ENCODE data around the gene KLHL11.
"Not testable (repeated sequence)": the region's sequence is repeated elsewhere in the genome, so short reads cannot be mapped to it uniquely, and the experiment has no call there.

The KLHL11 gene

DNA sequence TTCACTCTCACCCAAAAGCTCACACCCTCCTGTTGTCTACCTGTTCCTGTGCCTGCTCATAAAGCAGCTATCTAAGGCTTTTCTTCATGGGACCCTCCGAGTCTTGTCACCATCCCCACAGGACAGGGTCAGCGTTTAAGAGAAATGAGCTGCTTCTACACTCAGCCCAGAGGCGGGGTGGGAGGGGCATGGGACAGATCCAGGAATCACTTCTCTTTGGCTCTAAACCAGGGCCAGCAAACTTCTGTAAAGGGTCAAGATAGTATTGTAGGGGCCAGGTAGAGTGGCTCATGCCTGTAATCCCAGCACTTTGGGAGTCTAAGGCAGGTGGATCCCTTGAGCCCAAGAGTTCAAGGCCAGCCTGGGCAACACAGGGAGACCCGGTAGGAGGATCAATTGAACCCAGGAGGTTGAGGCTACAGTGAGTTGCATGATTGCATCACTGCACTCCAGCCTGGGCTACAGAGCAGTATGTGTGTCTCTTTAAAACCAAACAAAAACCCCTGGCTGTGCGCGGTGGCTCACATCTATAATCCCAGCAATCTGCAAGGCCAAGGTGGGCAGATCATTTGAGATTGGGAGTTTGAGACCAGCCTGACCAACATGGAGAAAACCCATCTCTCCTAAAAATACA is 23.2 kb upstream of the KLHL11 start:
- no peak for DNase-seq (ENCODE audit: low spot score)

DNA sequence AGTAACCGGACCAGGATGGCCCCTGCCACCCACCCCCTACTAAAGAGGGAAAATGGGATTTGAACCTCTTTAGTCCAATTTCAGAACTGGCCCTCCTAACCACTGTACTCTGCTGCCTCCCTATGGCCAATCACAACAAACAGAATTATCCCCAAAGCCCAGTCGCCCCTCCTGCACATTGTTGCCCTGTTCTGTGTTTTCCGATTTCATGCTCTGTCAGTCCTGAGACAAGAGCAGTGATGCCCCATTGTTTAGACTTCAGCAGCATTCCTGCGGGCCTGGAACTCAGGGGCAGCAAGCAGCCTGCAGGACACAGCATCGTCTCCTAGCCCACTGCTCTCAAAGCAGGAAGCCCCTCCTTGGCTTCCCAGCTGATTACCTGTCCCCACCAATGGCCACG is 20.5 kb upstream of the KLHL11 start:
- peak; percentile 25 for DNase-seq (ENCODE audit: low spot score)

DNA sequence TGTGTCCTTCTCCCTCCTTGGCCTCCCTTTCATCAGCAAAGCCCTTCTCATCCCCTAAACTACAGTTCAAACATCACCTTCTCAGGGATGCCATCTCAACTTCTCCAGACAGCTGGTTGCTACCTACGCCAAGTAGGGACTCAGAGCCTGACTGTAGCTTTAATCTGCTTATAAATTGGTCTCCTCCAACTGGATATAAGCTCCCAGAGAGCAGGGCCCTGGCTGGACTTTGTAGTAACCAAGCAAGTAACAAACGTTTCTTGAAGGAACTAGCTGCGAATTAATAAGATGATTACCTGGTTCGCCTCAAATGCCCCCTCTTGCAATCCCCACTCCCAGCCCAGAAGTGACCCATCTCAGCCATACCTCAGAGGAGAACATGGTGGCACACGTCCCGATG is 17.5 kb upstream of the KLHL11 start:
- DNase-seq (ENCODE audit: low spot score), result no peak

DNA sequence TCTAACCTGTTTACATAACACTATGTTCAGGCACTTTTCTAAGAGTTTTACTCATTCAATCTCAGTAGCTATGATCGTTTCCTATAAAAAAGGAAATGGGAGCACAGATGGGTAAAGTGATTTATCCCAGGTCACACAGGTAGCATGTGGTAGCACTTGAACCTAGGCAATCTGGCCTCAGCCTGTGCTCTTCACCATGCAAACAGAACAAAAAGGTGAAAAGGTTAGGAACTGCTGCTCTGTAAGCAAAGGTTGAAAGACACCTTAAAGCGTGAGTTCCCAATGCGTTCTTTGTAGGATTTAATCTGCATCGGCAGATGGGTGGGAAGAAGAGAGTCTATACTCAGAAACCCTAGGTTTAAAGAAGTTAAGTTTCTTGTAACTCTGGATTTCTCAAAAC is 14.9 kb upstream of the KLHL11 start:
- no peak for DNase-seq (ENCODE audit: low spot score)

DNA sequence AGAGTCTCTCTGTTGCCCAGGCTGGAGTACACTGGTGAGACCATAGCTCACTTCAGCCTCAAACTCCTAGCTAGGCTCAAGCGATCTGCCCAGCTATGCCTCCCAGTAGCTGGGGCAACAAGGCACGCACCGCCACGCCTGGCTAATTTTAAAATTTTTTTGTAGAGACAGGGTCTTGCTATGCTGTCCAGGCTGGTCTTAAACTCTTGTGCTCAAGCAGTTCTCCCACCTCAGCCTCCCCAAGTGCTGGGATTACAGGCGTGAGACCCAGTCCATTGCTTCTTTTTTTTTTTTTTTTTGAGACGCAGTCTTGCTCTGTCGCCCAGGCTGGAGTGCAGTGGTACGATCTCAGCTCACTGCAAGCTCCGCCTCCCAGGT is 9.1 kb upstream of the KLHL11 start:
- not testable (repeated sequence) for DNase-seq (ENCODE audit: low spot score)

DNA sequence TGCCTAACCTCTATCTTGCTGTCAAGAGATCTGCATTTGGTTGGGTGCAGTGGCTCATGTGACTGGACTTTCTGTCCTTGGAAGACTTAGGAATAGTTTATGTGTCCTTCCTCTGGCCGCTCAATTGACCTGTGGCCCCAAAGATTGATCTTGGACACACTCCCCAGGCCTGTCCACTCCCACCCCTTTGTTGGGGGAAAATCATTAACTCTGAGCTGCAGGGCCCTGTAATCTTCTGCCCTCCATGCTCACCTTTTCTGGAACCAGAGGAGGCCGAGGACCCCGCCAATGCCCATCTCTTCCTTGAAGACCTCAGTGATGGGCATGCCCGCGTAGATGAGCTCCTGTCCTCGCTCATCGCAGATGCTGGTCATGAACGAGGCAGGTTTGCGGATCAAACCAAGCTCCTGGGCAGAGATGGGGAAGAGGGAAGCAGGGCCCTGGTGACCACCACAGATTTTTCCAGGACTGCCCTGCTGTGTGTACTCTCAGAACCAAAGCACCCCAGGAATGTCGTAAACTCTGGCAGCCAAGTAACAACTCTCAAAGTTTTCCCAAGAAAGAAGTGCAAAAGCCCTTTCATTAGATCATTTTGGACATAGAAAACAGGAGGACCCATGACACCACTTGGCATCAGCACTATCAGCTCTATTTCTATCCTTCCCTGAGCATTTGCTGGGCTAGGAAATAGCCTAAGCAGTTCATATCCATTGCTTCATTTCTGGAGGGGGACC is 8.5 kb upstream of the KLHL11 start:
- no peak for DNase-seq (ENCODE audit: low spot score)

DNA sequence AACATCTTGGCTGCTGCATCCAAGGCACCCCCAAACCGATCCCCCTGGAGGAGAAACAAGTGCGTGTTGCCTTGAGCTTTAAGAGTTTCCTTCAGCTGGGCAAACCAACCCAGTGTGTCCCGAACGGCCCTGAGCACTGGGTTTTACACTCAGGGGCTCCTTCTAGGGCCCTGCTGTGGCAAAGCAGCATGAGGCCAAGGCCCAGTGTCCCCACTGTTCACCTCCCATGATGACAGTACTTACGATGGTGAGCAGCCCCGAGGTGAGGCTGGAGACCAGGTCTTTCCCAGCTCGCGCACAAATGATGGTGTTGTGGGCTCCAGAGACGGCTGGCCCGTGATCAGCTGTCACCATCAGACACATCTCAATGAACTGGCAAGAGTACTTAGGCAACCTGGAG is 6.6 kb upstream of the KLHL11 start:
- DNase-seq (ENCODE audit: low spot score), result no peak

DNA sequence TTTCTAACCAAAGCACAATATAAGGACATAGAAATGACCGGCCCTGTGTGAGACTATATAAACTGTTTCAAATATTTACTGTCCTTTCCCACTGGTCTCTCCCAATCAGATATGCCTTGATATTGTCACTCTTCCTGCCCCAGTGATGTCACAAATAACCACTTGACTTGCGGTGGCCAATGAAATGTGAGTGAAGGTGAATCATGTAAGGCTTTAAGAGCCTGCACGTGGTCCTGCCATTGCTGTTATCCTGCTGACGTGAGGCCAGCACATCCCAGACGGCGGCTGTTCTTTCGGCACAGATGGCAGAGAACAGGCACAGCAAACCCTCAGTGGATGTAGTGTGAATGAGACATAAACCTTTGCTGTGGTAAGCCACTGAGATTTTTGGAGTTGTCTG is 5.4 kb upstream of the KLHL11 start:
- no peak for DNase-seq (ENCODE audit: low spot score)

DNA sequence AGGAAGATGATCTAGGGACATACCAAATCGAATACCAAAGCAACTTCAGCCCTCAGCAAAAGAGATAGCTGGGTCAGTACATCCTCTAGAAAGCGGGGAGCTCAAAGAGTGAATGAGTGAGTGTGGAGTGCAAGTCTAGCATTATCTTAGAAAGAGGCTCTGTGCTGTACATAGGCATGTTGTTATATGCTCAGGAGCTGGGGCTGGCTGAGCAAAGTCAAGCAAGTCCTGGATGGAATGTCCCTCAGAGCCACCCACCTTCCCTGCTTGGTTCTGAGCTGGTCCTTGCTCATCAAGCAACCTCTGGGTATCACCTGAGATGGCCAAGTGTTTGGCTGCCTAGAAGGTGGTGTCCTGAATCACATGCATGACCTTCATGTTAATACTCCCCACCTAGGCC is 4.9 kb upstream of the KLHL11 start:
- DNase-seq (ENCODE audit: low spot score), result no peak

DNA sequence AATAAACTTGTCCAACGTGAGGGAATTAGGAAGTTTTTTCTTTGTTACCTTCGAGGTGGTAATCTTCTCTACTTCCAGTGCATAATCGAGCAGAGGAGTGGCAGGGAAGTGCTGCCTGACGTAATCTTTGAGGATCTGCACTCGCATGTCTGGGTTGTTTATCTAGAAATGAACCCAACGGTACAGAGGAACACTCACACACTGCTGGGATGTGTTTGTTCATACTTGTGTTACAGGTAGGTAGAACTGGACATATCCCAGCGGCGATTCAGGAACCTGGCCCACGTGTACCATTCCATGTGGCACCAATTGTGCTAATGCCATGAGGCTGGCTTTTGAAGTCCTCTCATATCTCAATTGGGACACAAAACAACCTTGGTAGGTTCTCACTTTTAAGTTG is 4.2 kb upstream of the KLHL11 start:
- DNase-seq (ENCODE audit: low spot score), result no peak

DNA sequence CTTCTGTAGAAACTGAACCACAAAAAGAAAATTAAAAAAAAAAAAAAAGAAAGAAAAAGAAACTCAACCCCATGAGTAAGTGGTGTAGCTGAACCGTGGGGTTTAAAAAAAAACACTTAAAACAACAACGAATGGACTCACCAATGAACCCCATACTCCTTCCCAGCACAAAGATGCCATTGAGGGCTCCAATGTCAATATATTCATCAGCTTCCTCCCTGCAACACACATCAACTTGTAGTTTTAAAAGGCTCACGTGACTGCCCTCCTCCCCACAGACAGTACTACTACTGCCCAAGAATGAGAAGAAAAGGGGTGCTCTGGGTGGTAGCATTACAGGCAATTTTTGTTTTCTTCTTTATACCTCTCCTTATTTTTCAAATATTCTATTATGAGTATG is 3.3 kb upstream of the KLHL11 start:
- no peak for DNase-seq (ENCODE audit: low spot score)

DNA sequence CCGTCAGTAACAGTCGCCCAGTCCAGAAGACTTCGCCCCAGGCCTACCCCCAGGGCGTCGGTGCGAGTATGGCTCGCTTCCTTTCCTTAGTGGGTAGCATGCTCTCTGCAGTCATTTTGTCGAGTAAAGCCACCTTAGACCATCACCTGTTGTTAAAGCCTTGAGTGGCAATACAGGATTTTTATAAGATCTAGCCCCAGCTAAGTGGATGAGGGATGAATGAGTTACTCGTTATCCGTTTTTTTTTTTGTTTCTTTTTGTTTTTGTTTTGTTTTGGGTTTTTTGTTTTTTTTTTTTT is 322 bp upstream of the KLHL11 start:
- no peak for DNase-seq (ENCODE audit: low spot score)

DNA sequence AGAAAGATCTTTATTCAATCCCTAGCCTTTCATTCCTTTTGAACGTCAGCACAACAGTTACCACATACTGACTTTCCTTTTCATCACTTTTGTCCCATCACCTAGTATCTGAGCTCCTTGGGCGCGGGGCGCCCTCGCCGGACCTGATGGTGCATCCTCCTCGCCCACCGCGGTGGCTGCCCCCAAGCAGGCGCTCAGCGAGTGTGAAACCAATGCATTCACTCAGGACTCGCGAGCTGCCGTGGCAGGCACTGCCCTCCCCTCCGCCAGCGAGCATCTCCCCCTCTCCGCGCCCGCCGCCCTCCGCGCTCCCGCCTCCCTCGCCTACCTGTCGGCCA is 756 bp downstream of the KLHL11 start:
- no peak for DNase-seq (ENCODE audit: low spot score)

DNA sequence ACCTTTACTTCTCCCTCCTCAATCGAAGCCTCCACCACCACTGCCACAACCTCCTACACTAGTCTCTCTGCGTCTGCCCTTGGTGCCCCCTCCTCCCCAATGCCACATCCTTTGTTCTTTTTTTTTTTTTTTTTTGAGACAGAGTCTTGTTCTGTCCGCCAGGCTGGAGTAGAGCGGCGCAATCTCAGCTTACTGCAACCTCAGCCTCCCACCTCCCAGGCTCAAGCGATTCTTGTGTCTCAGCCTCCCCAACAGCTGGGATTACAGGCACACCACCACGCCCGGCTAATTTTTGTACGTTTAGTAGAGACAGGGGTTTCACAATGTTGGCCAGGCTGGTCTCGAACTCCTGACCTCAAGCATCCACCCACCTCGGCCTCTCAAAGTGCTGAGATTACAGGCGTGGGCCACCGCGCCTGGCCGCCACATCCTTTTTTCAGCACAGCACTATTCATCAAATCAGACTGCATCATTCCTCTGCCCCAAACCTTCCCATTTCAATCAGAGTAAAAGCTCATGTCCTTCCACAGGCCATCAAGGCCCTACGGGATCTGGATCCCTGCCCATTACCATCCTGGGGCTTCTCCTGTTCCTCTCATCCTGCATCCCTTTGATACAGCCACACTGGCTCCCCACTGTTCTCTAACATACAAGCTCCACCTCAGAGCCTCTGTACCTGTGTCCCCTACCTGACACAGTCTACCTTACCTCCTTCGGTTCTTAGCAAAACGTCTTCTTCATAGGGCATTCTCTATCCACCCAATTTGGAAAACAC is 2.0 kb downstream of the KLHL11 start:
- DNase-seq (ENCODE audit: low spot score), result no peak

DNA sequence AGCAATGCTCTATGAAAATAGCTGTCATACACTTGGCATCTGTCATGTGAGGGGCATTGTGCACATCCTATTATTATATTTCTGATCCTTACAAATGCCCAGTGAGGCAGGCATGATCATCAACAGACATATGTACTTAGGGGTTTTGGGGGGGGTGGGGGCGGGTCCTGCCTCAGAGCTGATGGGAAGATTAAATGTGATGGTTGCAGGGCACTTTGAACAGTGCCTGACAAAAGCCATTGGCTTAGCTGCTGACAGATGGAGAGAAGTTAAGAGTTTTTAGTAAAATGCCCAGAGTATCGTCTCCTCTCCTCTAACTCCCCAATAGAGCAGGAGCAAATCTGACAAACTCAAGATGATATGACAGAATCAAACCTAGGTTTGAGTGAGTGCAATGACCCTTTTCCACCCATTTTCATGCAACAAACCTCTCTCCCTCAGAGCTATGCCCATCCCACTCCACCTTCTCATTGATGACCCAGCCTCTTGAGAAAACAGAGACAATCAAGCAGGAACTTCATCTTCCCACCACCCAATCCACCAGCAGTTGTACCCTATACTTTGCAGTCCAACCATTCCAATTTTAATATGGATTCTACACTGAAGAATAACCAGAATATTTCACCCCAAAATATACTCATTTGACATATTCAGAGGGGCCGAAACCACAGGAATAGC is 4.8 kb downstream of the KLHL11 start:
- DNase-seq (ENCODE audit: low spot score), result no peak

DNA sequence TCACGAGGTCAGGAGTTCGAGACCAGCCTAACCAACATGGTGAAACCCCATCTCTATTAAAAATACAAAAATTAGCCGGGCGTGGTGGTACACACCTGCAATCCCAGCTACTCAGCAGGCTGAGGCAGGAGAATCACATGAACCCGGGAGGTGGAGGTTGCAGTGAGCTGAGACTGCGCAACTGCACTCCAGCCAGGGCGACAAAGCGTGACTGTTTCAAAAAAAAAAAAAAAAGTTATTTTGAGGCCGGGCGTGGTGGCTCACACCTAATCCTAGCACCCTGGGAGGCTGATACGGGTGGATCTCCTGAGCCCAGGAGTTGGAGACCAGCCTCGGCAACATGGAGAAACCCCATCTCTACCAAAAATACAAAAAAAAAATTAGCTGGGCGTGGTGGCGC is 13.8 kb downstream of the KLHL11 start:
- not testable (repeated sequence) for DNase-seq (ENCODE audit: low spot score)

DNA sequence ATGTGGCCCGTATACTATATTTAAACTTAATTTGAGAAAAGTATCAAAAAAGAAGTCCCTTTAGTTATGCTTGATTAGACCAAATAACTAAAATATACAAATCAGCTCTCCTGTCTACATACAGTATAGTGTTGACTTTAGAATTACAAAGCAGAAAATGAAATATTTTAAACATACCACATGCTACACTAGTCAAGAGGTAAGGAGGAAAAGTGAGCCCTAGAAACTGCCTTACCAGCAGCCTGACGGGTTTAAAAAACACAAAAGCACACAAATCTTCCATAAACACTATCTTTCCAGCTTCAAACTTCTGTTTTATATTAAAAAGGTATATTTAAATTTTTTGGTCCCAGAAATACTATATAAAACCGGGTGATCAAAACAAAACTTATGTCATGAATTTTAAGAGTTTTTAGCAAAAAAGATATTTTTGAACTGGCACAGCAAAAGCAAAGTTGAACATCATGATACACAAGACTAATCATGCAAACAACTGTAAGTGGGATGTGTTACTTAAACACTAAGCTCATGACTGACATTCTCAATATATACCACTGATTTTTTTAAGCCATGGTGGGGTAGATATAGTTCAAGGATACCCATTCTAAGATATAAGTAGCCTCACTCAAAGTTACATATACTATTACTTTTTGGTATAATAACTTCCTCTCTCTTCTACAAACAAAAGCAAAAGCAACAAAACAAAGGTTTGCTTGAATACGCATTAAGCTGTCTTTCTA is 15.8 kb downstream of the KLHL11 start:
- DNase-seq (ENCODE audit: low spot score), result no peak

DNA sequence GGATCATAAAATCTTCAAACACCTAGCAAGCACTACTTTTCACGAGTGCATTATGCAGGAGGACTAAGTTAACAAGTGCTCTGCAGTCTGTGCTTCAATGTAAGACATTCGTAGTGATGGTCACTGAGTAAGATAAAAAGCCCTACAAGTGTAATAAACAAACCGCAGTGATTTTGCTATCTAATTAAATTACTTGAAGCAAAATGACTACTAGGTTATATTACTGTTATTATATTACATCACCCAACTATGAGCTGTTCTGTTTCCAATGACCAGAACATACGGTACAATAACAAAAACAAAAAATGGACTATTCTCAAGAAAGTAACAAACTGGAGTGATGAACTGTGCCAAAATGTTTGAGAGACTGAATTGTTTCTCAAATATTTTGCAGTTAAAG is 16.4 kb downstream of the KLHL11 start:
- DNase-seq (ENCODE audit: low spot score), result no peak

DNA sequence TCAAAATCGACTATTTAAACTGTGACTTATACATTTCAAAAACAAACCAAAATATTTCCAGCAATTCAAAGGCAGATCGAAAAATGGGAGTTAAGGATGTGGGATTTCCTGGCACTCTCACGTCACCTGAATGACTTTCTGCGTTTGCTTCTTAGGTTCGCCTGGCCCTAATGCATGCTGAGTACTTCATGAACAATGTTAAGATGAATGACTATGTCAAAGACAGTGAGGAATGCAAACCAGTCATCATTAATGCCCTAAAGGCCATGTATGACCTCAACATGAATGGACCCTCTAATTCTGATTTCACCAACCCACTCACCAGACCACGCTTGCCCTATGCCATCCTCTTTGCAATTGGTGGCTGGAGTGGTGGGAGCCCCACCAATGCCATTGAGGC is 20.3 kb downstream of the KLHL11 start:
- DNase-seq (ENCODE audit: low spot score), result no peak

DNA sequence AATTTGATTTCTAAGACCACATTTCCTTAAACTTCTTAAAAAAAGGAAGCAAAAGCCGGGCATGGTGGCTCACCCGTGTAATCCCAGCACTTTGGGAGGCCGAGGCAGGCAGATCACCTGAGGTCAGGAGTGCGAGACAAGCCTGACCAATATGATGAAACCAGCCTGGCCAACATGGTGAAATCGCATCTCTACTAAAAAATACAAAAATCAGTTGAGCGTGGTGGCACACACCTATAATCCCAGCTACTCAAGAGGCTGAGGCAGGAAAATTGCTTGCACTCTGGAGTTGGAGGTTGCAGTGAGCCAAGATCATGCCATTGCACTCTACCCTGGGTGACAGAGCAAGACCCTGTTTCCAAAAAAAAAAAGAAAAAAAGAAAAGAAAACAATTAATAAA is 24.4 kb downstream of the KLHL11 start:
- DNase-seq (ENCODE audit: low spot score), result not testable (repeated sequence)

DNA sequence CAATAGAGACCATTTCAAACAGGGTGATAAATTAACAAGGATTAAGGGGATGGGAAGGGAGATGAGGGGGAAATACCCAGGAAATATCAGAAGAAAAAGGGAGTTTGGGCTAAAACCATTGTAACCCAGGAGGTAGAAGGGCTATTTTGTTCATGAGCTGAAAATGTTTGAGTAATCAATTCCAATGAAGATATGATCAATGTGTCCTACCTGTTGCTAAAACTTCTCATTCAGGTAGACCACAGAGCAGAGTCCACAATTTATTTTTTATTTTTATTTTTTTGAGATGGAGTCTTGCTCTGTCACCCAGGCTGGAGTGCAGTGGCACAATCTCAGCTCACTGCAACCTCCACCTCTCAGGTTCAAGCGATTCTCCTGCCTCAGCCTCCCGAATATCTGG is 25.8 kb downstream of the KLHL11 start:
- DNase-seq (ENCODE audit: low spot score), result not testable (repeated sequence)

DNA sequence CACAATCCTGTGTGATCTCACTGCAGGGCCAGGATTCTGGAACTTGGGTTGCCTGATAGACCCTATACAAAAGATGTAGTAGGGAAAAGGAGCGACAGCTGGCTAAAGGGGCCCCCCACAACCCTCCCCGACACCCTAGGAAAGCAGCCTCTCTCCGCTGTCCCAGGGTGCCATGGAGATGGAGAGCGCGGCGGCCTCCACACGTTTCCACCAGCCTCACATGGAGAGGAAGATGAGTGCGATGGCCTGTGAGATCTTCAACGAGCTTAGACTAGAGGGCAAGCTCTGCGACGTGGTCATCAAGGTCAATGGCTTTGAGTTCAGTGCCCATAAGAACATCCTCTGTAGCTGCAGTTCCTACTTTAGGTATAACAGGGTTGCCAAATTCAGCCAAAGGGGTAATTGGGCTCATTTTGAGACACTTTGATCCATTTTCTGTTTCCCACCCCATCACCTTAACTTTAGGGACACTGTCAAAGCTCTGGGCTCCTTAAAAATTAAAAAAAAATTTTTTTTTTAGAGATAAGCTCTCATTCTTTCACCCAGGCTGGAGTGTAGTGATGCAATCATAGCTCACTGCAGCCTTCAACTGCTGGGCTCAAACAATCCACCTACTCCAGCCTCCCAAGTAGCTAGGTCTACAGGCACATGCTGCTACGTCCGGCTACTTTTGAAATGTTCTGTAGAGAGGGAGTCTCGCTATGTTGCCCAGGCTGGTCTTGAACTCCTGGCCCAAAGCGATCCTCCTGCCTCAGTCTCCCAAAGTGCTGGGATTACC is 27.3 kb downstream of the KLHL11 start, which contains the start of gene KLHL10:
KLHL10 (plus strand) TSS at position 65 of the 778 bp plus-strand sequence; CDS start at position 173, 108 bp downstream.
- DNase-seq (ENCODE audit: low spot score), result no peak
